ENCODE results near the gene SMNDC1.
"Not testable (repeated sequence)": the region's sequence is repeated elsewhere in the genome, so short reads cannot be mapped to it uniquely, and the experiment has no call there.

Gene SMNDC1

DNA sequence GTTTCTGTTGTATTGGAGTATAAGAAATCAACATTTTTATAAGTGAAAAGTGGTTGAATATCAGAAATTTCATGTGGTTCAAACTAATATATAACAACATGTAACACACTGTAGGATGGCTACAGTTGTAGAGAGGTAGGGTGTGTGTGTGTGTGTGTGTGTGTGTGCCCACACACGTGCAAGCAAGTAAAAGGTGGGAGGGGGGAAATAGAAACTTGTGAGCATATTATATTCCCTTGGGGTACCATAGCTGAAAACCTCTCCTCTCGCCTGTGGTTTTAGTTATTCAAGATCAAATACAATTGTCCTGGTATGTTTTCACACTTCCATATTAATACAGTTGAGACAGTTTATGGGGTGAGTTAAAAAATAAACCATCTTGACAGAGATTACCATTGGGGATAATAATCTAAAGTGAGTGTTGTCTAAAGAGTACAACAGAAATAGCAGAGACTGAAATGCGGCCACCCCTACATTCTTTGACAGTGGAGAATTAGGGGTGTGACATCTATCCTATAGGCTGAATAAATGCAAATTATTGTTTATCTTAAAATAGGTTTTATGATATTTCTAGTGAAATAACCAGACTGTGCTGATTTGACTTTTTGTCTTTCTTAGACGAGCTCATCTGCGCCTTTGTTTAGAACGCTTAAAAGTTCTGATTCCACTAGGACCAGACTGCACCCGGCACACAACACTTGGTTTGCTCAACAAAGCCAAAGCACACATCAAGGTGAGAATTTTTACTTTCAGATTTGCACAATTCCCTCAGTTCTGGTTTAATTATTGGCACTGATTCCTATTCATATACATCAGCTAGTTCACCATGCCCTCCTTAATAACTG is 25.9 kb downstream of the SMNDC1 start:
- no peak for DNase-seq

- no peak for DNase-seq
These were observed 27.1 kb downstream of the SMNDC1 start for GRCh38 chr10:110277591-110277990.

DNA sequence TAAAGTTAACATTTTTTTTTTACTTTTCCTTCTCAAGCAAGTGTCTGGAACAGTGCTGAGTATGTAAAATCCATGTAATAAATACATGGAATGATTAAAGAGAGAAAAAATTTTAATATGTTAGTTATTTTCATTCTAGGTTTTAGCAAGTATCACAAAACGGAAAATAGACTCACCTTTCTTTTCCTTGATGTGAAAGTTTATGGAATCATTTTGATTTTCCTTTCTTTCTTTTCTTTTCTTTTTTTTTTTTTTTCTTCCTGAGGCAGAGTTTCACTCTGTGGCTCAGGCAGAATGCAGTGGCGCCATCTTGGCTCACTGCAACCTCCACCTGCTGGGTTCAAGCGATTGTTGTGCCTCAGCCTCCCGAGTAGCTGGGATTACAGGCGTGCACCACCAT is 28.1 kb downstream of the SMNDC1 start:
- no peak for DNase-seq

DNA sequence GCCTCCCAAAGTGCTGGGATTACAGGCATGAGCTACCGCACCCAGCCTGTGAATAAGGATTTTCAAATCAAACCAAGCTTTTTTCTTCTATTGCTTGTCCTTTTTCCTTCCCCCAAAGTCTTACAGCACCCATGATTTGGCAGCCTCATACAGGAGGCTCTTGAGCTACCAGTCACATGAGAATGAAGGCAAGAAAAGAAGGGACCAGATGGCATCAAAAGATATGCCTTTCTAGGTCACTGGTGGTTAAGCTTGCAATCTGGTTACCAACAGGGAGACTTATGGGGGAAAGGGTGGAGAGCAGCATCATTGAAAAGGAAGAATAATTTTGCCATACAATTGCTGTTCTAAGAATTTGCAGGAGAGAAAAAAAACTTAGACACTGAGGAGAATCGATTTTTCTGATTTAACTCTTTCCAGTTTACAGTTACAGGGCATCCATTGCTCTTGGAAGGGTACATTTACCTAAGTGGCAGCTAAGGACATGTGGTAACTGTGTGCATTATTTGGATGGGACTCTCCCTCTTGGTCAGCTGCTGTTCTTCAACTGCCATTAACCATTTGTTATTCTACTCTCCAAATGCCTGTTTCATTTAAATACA is 29.5 kb downstream of the SMNDC1 start:
- peak; percentile 89 for DNase-seq

GRCh38 chr10:110274647-110275046 is 30.1 kb downstream of the SMNDC1 start:
- no peak for DNase-seq

DNA sequence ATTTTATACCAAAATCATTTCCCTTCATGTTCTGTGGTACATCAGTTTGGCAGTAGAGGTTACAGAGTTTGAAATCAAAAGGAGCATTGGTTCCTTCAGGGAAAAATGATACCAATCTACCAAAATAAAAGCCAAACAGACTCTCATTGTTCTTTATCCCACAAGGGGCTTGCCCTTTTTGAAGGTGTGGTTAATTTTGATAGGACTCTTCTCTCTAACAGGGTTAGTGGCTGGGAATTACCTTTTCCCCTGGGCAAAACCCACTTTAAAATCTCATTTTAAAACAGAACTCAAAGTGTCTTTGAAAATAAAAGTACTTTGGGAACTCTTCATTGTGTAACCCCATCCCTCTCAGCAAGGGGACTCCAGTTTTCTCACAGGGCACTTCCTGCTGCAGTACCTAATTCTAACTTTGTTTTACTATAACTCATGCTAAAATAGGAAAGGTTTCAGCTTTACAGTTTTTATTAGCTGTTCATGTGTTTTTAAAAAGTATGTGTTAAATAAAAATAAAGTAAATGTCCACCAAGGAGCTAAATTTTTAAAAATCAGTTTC is 30.6 kb downstream of the SMNDC1 start:
- DNase-seq: peak; percentile 27

DNA sequence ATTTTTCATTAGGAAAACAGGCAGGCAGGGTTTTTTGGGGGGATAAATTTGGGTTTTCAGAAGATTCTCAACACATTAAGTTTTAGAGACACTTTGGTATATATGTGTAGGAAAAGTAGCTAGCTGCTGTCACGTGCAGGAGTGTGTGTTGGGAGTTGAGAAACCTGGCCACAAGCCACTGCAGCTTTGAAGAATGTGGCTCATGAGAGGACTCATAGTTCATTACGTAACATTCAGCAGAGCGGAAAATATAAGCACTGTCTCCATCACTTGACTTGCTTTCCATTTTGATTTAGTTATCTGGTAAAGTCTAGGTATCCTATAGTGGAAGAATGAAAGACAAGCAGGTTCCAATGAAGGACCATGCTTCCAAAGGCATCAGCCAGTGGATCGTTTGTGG is 31.2 kb downstream of the SMNDC1 start:
- DNase-seq: peak; percentile 46

DNA sequence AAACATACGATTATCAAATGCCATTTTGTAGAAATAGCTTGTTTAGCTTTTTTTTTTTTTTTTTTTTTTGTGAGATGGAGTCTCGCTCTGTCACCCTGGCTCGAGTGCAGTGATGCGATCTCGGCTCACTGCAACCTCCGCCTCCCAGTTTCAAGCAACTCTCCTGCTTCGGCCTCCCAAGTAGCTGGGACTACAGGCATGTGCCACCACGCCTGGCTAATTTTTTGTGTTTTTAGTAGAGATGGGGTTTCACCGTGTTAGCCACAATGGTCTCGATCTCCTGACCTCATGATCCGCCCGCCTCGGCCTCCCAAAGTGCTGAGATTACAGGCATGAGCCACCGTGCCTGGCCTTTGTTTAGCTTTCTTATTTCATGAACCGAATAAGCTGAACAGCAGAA is 31.7 kb downstream of the SMNDC1 start:
- DNase-seq: not testable (repeated sequence)

GRCh38 chr10:110269374-110270318 is 35.1 kb downstream of the SMNDC1 start:
- DNase-seq: peak; percentile 19

DNA sequence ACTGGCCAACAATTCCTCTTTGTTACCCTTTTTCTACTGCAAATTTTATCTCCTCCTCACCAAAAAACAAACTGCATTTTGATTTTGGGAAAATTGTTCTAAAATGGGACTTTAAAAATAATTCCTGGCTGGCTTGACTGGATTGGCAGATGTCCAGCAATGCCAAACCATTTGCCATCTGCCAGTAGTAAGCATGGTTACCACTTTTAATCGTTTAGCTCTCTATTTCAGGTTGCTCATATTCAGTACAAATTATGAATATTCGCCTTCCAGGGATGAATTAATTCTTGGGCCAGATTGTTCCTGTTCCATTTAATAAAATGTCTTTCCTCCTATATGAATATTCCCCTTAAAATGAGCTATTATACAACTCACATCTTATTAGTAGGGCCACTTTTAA is 35.7 kb downstream of the SMNDC1 start:
- DNase-seq: peak; percentile 31

GRCh38 chr10:110268442-110268841 is 36.3 kb downstream of the SMNDC1 start:
- peak; percentile 84 for DNase-seq

GRCh38 chr10:110267276-110267675 is 37.4 kb downstream of the SMNDC1 start:
- no peak for DNase-seq

GRCh38 chr10:110265573-110266193 is 39.0 kb downstream of the SMNDC1 start:
- no peak for DNase-seq

DNA sequence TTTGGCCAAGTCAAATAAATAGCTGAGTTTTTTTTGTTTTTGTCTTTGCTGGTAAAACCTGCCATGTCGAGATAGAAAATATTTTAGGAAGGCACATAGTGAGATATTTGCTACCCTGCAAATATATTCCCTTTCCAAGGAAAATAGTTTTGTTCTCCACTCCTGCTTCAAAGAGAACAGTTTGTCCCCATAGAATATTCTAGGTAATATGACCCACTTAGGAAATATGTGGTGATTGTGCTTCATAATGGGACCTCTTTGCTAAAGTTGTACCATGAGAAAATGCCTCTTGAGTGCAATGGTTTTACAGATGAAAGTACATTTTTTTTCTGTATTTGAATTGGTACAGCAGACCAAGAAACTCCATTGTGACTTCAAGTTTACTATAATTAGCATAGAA is 41.6 kb downstream of the SMNDC1 start:
- DNase-seq: no peak

- DNase-seq: no peak
These were observed 43.8 kb downstream of the SMNDC1 start for GRCh38 chr10:110260746-110261477.

DNA sequence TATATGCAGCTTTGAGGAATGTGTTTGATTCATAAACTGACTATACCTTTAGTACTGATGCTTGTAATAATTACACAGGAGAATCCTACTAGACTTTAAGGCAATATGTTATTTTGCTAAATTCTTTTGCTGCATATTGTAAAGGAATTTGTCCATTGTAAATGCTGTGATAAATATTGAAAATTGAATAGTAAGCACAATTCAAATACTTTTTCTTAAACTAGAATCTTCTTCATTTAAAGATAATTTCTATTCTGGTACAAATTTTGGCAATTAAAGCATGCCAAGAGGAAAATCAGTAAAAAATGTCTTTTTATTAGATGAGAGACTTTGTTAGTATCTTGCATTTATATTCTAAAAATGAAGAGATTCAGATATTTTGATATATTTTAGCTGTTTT is 45.4 kb downstream of the SMNDC1 start:
- DNase-seq: no peak

- DNase-seq: peak; percentile 82
These were observed 46.2 kb downstream of the SMNDC1 start for GRCh38 chr10:110258542-110258941.

DNA sequence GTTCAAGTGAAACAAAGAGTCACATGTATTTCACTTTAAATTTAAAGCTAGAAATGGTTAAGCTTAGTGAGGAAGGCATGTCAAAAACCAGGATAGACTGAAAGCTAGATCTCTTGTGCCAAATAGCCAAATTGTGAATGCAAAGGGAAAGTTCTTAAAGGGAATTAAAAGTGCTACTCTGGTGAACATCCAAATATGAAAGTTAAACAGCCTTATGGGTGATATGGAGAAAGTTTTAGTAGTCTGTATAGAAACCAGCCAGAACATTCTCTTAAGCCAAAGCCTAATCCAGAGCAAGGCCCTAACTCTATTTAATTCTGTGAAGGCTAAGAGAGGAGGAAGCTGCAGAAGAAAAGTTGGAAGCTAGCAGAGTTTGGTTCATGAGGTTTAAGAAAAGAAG is 50.3 kb downstream of the SMNDC1 start:
- no peak for DNase-seq

- DNase-seq: no peak
These were observed 52.6 kb downstream of the SMNDC1 start for GRCh38 chr10:110252151-110252550.

GRCh38 chr10:110251392-110251791 is 53.3 kb downstream of the SMNDC1 start:
- DNase-seq: not testable (repeated sequence)

- not testable (repeated sequence) for DNase-seq
These were observed 55.2 kb downstream of the SMNDC1 start for GRCh38 chr10:110249489-110249888.

DNA sequence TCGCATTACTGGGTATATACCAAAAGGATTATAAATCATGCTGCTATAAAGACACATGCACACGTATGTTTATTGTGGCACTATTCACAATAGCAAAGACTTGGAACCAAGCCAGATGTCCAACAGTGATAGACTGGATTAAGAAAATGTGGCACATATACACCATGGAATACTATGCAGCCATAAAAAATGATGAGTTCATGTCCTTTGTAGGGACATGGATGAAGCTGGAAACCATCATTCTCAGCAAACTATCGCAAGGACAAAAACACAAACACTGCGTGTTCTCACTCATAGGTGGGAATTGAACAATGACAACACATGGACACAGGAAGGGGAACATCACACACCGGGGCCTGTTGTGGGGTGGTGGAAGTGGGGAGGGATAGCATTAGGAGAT is 56.9 kb downstream of the SMNDC1 start:
- not testable (repeated sequence) for DNase-seq
